NCI-H82 (cell line): ENCODE results near the gene TNFAIP8L2.
"Not testable (repeated sequence)": the region's sequence is repeated elsewhere in the genome, so short reads cannot be mapped to it uniquely, and the experiment has no call there.

Experiments
- DNase-seq: peaks from one replicate; lab custom pipeline; 2025; lab: John Stamatoyannopoulos, UW

The TNFAIP8L2 gene

DNA sequence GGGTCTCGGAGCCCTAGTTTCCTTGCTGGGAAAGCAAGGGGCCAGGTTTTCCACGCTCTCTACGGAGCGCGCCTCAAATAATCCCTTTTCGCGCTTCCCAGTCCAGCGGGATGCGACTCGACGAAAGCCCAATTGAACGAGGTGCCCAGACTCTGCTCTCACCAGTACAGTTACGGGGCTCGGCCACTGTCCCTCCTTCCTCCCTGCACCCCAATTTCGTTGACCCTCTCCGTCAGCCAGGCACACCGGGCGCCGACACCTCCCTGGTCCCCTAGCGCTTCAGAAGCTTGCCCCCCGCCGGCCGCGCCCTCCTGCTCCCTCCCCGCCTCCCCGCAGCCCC lies 10.4 kb upstream of the TNFAIP8L2 start:
- DNase-seq, result peak; percentile 69

DNA sequence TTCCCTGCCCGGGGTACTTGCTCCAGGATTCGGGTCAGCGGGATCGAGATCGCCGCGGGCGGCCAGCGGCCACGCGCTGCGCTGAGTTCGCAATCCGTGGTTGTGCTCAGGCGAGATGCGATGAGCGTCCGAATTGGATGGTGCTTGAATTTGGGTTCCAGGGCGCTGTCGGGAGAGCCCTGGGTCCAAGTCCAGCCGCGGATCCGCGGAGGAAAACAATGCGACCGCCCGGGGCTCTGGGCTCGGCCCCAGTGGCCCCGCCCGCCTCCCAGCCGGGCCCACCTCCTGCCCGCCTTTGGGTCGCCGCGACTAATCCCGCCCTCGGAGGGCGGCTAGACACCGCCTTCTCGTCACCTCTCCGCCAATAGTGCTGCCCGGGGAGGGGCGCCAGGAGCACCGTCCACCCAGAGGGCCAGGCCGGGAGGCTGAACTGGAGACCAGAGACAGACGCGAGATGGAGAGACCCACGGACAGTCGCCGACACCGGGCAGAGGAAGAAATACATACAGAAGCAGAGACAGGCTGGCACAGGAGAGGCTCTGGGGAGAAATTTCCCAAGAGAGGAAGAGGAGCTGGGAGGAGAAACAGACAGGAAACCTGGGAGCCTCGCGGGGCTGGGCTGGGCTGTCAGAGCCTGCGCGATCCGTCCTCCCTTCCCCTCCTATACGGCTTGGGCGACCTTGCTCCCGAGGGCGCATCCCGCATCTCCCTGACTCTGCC lies 9.9 kb upstream of the TNFAIP8L2 start, which contains the start of gene SEMA6C:
TSS of gene SEMA6C (minus strand) at position 220 of the 720 bp plus-strand sequence. CDS start 4,010 bp downstream, outside the sequence.
- peak; percentile 97 for DNase-seq

DNA sequence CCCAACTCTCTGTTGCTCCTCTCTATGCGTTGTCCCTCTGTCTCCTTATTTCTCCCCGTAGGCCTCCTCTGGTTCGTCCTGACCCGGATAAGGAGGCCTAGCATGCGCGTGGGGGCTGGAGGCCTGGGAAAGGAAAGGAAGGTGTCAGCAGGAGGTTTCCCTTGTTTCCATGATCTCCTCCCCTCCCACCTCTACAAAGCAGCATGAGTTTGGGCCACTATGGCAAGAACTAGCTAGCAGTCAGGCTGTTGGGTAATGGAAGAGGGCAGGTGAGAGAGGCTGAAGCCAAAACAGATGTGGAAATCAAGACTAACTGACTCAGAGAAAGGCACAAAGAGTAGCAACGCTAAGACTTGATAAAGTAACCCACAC lies 9.3 kb upstream of the TNFAIP8L2 start:
- DNase-seq, result no peak

DNA sequence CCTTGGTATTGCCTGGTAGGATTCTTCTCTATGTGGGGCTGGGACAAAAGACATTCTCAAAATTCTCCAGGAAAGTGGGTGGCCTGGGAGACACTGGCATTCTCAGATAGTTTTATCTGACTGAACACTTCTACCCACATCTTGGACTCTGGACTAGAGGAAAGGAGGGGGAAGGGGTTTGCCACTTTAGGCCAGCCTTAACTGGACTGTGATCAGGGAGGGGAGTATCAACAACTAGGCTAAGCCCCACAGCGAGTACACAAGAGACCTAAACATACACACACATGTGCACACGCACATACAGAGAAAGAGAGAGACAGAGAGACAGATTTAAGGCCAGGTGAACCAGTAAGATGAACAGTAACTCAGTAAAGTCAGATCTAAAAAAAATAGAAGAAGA lies 8.8 kb upstream of the TNFAIP8L2 start:
- no peak for DNase-seq

DNA sequence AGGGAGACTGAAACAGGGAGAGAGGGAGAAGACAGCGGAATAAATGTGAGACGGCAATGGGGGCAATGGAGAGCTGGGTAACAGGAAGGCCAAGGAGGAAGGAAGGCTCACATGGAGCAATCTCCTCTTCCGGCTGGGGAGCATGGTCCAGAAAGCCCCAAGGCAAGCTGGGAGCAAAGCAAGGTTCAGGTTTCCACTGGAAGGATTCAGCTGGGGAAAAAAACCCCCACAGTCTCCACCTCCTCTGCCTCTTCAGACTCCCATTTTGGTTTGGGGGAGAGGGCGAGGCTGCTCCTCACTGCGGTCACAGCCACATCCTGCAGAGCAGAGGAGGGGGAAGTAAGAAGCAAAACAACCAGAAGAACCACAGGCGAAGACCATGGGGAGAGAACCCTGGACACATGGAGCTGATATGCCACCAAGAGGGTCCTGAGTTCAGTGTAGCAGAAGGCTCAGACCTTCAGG lies 650 bp downstream of the TNFAIP8L2 start:
- no peak for DNase-seq

DNA sequence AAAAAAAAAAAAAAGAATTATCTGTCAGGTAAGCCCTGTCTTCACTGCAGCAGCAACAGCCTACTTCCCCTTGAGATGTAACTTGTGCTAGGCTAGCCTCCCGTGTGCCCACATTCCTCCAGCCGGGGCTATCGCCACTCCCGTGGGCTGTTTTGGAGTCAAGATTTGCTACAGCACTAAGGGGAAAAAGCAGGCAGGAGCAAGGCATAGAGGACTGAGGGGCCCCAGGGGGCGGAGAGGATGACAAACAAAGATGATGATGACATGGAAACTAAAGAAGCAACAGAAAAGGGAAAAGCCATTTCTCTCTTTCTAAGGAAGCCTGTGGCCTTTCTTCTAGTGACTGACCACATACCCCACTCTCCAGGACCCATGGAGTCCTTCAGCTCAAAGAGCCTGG lies 1.9 kb downstream of the TNFAIP8L2 start:
- no peak for DNase-seq

DNA sequence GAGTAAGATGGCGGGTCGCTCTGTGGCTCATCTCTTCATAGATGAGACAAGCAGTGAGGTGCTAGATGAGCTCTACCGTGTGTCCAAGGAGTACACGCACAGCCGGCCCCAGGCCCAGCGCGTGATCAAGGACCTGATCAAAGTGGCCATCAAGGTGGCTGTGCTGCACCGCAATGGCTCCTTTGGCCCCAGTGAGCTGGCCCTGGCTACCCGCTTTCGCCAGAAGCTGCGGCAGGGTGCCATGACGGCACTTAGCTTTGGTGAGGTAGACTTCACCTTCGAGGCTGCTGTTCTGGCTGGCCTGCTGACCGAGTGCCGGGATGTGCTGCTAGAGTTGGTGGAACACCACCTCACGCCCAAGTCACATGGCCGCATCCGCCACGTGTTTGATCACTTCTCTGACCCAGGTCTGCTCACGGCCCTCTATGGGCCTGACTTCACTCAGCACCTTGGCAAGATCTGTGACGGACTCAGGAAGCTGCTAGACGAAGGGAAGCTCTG lies 2.4 kb downstream of the TNFAIP8L2 start:
- no peak for DNase-seq

DNA sequence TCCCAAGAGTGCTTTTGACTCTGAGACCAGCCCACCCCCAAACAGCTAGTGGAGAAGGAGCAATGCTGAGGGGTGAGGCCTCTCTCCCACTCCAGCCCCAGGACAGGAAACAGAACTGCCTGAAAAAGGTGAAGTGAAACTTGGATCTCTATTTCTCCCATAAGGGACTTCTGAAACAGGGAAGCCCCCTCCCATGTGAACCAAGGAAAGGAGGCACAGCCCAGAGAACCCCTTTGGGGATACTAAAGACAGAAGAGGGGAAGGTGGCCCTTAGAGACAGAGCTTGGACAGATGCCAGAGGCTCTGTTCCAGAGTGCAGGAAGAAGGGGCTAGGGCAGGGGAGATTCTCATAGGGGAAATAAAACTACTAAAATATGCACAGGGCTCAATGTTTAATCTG lies 2.9 kb downstream of the TNFAIP8L2 start:
- no peak for DNase-seq

DNA sequence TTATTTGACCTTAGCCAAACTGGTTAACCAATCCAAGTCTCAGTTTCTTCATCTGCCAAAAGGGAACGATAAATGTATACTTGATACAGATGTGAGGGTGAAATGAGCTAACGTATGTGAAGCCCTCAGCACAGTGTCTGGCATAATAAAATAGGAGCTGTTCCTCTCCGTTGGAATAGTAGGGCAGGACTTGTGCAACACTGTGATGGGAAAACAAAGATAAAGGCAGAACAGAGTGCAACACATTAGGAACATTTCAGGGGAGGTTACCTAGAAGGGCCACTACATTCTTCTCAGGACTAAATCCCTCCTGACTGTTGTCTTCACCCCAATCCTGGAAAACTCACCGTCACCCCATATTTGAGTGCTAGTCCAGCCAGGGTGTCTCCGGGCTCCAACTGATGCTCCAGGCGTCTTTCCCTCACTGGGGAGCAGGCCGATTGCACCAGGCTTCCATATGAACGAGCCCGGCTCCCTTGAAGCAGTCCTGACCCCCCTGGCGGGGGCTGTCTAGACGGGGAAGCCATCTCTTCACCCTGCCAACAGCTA lies 8.4 kb downstream of the TNFAIP8L2 start:
- peak; percentile 54 for DNase-seq

DNA sequence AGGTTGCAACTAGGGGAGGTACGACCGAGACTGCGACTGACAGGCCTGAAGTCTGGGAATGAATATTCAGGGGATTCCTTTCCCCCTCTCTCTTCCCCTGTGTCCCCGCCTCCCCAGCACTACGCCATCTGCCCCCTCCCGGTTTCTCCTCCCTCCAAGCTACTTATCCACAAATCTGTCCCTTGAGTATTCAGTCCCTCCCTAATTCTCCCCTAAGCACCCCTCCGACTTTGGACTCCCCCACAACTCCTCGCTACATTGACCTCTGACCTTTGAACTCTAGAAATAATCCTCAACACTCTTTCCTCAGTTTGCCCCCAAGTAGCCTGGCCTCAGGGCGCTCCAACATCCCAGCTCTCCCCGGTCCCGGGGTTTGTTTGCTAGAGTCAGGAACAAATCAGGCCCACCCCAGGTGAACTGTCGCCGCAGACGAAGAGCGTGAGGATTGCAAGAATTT lies 8.9 kb downstream of the TNFAIP8L2 start:
- peak; percentile 98 for DNase-seq

DNA sequence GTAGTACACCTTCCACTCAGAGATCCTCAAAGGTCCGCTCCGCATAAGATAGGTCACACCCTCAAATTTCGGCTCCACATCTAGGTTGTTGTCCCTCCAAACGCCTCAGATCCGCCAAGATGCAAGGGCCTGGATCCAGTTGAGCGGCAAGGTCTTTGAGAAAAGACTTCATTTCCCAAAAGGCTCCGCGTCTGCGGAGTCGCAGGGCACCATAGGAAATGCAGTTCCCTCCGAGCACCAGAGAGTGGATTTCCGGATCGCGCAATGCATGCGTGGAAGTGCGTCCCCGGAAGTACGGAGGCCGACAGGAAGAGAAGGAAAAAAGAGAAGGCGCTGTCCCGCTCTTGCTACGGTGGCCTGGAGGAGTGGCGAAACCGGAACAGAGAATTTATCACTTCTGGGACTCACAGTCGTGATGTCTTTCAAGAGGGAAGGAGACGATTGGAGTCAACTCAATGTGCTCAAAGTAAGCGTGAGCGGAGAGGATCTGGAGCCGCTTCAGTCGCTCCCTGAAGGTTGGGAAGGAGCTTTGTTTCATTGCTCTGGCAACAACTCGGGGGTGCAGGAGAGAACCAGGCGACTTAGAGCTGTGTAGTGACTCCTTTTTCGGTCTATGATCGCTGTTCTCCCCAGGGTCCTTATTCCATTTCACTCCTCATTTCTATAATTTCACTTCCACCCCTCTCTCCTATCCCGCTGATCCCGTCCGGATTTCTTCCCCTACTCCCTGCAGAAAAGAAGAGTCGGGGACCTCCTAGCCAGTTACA lies 9.5 kb downstream of the TNFAIP8L2 start, which contains the start of the genes LYSMD1 and SCNM1:
TSS of gene LYSMD1 (minus strand) at position 165 of the 767 bp plus-strand sequence. CDS start 644 bp downstream, outside the sequence.
TSS of gene SCNM1 (plus strand) at position 407 of the 767 bp plus-strand sequence. CDS start at position 416, 9 bp downstream.
- DNase-seq, result peak; percentile 100

DNA sequence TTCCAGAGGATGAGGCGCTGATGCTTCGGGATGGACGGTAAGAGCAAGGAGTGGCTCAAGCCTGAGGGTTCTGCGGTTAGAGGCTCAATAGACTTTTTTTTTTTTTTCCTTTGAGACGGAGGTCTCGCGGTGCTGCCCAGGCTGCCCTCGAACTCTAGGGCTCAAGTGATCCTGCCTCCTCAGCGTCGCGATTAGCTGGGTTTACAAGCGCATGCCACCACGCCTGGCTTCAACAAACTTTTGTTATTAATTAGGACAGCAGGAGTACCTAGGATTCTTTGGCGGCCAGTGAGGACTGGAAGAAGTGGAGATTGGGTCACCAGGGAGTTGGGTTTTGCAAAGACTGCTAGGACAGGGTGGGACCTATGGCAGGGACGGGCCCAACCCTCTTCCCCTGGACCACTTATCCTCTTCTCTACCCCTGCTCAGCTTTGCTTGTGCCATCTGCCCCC lies 10.1 kb downstream of the TNFAIP8L2 start:
- peak; percentile 62 for DNase-seq

DNA sequence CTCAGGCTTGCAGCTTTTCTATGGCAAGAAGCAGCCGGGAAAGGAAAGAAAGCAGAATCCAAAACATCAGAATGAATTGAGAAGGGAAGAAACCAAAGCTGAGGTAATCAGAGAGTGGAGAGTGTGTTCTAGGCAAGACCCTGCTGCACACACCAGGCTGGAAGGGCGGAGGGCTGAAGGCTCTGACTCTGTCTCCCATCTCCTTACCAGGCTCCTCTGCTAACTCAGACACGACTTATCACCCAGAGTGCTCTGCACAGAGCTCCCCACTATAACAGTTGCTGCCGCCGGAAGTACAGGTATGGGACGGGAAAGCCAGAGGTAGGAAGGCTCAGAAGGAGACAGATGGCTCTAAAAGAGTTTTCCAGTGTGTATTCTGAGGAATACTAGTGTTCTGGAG lies 10.7 kb downstream of the TNFAIP8L2 start:
- DNase-seq, result no peak

DNA sequence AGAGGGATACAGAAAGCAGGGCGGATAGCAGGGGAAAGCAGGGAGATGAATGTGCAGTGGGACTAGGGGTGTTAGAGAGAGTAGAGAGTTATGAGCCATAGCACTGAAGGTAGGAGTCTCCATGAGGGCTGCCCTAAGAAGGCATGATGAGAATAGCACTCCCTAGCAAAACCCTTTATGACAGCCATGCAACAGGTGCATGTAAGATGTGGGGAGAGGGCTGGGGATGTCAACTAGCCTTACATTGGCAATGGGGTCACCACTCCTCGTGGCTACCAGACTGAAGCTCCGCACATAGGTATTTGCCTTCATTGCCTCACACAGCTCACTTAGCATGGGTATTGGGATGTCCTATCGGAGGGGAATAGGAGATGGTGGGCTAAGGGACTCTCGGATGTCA lies 14.7 kb downstream of the TNFAIP8L2 start:
- no peak for DNase-seq

DNA sequence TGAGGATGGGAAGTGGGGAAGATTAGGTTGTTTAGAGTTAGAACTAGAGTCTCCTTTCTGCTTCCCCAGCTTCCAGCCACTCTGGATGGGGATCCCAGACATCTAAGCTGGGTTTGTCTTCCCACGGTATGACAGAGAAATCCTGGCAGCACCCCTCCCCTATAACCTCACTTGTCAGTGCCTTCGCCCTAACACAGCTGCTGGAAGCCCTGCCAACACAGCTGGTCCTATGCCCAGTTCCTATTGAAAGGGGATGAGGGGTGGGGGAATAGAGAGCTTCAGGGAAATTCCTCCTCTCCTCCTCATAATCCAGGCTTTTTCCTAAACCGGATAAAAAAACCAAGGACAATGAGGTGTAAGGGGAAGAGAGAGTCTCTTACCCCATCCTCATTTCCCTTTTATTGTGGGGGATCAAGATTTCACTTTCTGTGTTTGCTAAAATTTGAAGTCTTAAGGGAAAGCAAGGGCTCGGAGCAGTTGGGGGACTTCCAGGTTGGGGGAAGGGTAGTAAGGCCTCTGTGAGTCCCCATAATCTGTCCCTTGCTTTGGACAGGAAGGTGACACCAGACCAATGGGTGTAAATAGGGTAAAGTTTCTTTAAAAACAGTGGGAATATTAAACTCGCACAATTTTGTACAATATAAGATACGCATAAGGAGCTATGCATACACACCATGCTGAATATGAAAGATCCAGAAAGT lies 18.7 kb downstream of the TNFAIP8L2 start:
- no peak for DNase-seq

DNA sequence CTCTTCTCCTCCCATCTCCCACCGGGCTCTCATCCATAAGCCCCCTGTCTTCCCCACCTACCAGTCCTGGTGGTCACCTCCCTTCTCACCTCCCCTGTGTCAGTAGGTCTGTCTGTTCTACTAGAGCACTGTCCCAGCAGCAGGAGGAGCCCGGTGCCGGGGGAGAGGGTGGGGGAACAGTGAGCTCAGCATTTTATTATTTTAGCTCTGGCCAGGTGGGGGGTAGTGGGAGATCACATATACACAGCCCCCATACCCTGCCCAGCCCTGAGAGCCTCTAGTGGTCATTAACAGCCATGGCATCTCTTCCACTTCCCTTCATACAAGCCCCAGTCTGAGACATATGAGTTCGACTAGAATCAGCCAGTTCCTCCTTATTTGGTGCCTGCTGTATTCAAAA lies 19.4 kb downstream of the TNFAIP8L2 start, which contains the start of gene TMOD4:
TSS of gene TMOD4 (minus strand) at position 119 of the 400 bp plus-strand sequence. CDS start 1,106 bp downstream, outside the sequence.
- peak; percentile 66 for DNase-seq

DNA sequence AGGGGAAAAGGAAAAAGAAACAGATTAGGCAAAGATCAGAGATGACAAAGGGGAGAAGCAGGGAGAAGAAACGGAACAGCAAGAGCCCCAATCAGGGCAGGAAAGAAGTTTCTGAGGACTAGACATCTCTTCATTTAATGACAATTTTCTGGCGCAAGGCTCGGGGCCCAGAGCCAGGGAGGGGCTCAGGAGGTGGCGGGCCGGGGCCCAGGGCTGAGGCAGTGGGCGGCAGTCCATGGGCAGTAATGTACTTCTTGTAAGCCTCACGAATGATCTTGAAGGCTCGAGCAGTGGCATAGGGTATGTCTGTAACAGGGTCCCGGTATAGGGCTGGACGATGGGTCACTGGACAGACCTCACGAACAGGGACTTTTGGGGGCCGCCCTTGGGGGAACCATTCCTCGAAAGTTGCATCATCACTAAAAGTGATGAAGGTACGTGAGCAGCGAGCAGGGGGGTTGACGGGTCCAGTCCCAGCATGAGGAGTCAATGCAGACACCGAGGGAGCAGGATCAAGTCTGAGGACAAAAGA lies 20.1 kb downstream of the TNFAIP8L2 start:
- DNase-seq, result no peak

DNA sequence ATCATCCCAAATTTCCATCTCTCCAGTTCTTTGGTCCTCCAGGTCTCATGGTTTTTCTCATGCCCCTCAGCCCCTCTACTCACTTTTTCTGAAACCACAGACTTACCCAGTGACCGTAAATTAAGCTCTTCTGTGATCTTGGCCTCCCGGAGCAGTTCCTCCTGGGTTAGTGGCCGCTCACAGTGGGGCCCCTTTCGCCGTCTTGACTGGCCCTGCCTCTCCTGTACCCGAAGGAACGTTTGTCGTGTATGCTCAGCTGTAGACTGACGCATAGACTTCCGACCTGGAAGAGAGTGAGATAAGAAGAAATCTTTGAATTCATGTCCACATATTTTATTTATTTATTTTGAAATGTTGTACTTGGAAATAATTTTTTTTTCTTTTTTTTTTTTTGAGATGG lies 27.8 kb downstream of the TNFAIP8L2 start:
- DNase-seq, result no peak

DNA sequence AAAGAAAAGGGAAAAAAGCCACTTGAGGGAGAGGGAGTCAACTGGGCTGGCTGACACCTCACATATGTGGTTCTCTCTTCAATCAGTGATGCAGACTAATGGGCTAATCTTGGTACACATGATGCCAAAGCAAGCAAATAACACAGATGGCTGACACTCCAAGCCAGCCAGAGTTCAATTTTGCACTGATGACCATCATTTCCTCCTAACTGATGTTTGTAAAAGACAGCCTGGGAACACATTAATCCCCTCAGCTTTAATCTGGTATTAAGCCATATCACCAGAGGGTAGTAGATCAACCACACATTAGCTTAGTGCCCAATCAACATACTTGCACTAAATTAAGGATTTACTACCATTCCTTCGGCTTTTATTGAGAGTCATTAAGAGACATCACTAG lies 30.8 kb downstream of the TNFAIP8L2 start:
- DNase-seq, result peak; percentile 99

DNA sequence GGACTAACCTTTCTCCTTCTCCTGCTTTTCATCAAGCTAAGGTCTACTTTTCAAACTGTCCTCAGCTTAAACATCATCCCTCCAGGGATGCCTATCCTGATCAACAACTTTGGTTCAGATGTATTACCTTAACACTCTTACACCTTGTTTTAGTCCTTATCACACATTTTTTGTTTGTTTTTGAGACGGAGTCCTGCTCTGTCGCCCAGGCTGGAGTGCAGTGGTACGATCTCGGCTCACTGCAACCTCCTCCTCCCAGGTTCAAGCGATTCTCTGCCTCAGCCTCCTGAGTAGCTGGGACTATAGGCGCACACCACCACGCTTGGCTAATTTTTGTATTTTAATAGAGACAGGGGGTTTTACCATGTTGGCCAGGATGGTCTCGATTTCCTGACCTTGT lies 32.2 kb downstream of the TNFAIP8L2 start:
- not testable (repeated sequence) for DNase-seq
